ENCODE measurements around the gene SGMS1.

DNA sequence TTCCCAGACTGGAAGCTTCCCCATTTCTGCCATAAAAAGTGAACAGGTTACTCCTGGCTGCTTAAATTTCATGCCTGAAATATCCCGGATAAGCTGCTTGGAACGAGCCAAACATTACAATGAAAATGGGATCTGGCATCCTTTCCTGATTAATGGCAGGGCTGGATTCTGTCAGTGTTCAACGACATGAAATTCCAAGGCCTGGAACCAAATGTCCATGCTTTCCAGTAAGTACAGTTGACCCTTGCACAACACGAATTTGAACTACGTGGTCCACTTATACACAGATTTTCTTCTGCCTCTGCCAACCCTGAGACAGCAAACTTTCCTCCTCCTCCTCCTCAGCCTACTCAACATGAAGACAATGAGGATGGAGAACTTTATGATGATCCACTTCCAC lies 65.4 kb downstream of the SGMS1 start:
- TF ChIP-seq POLR2AphosphoS5 (IDR thresholded peaks at IDR 0.05; ENCODE audit: low read depth, low read length), result no peak
- TF ChIP-seq REST (IDR thresholded peaks at IDR 0.05; ENCODE audit: insufficient read depth in 1 of 2, low read depth in 2 of 2, low read length in 2 of 2), result no peak
- no peak for TF ChIP-seq TAF1 (IDR thresholded peaks at IDR 0.05; ENCODE audit: borderline replicate concordance, insufficient read depth, low read length)
- TF ChIP-seq SIN3A (IDR thresholded peaks at IDR 0.05; ENCODE audit: borderline replicate concordance, insufficient read depth, low read length), result no peak
